Peyer's patch (tissue), 4 donors: ENCODE data around the gene MRC2.

ENCODE experiments used
- CTCF ChIP-seq, 6 experiments: fragments of 450-650 bp in 4 of 6; fragments of 200-600 bp in 2 of 6; sonication (generic) in 1 of 6; IDR thresholded peaks; one replicate each; pipeline ENCODE4 v1.5.1; 2017 to 2019; ENCODE audit warnings: antibody characterized with exemption in 6 of 6, mild to moderate bottlenecking in 3 of 6, moderate library complexity in 1 of 6
- POLR2A ChIP-seq, 2 donors: fragments of 450-650 bp; IDR thresholded peaks; one replicate each; pipeline ENCODE4 v1.5.1; 2017; ENCODE audit warnings: antibody characterized with exemption in 2 of 2, mild to moderate bottlenecking in 2 of 2, moderate library complexity in 2 of 2

GRCh38 chr17:62626719-62627218, 701 bp upstream of the MRC2 start:
- TF ChIP-seq CTCF (IDR thresholded peaks at IDR 0.05) = no peak
- no peak for TF ChIP-seq POLR2A (IDR thresholded peaks at IDR 0.05)
